AG04450 (cell line): Measurements from ENCODE around the gene TIMD4. TPM values are rescaled to one million over a fixed set of nuclear protein-coding genes. Genes with fewer than 3 reads are reported as not detected.

Experiments
- CTCF ChIA-PET: fragments of 300-600, 350-600 bp; formaldehyde crosslinking; extraction: SDS; loops from one replicate; lab custom pipeline; 2022; ENCODE audit warnings: antibody characterized with exemption, inconsistent platforms; lab: Charles Lee
- POLR2A ChIA-PET: fragments of 350-600 bp; formaldehyde crosslinking; extraction: SDS; loops from one replicate; lab custom pipeline; 2021; ENCODE audit warnings: antibody characterized with exemption, inconsistent platforms; lab: Yijun Ruan, JAX
- DNase-seq: peaks from one replicate; pipeline ENCODE4 v3.0.0-alpha.2; 2011; ENCODE audit warnings: low read depth, low spot score
- H3K27ac ChIP-seq: one replicate; pipeline ENCODE4 v1.5.1; 2012; ENCODE audit warnings: low read depth, low read length, control low read depth
- H3K27me3 ChIP-seq: one replicate; pipeline ENCODE4 v1.6.0; 2012; ENCODE audit warnings: low read length; ENCODE audit not compliant: control insufficient read depth, insufficient read depth
- H3K4me3 ChIP-seq: 2 replicates; pipeline ENCODE4 v1.5.1; 2011; ENCODE audit warnings: mild to moderate bottlenecking, low read depth, low read length, control low read depth
- H3K9me3 ChIP-seq: 2 replicates; pipeline ENCODE4 v1.5.1; 2012; ENCODE audit warnings: low read length; ENCODE audit not compliant: control insufficient read depth, insufficient read depth
- polyA plus RNA-seq: library from polyadenylated mRNA; depleted of rRNA; stranded (reverse); fragments of >200 nt; gene quantifications from 2 replicates; pipeline ENCODE4 v1.2.3, GENCODE V29; 2011
- TF ChIP-seq, protein P1 (sequence below): IDR thresholded peaks from 2 replicates; pipeline ENCODE4 v1.5.1; 2011; ENCODE audit warnings: low read depth, low read length, control low read depth, inconsistent platforms

Gene TIMD4
- polyA plus RNA-seq, 1 experiment: not detected

GRCh38 chr5:156909180-156909579, 53.8 kb downstream of the TIMD4 start:
- TF ChIP-seq, protein P1, sequence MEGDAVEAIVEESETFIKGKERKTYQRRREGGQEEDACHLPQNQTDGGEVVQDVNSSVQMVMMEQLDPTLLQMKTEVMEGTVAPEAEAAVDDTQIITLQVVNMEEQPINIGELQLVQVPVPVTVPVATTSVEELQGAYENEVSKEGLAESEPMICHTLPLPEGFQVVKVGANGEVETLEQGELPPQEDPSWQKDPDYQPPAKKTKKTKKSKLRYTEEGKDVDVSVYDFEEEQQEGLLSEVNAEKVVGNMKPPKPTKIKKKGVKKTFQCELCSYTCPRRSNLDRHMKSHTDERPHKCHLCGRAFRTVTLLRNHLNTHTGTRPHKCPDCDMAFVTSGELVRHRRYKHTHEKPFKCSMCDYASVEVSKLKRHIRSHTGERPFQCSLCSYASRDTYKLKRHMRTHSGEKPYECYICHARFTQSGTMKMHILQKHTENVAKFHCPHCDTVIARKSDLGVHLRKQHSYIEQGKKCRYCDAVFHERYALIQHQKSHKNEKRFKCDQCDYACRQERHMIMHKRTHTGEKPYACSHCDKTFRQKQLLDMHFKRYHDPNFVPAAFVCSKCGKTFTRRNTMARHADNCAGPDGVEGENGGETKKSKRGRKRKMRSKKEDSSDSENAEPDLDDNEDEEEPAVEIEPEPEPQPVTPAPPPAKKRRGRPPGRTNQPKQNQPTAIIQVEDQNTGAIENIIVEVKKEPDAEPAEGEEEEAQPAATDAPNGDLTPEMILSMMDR: no peak
- ChIA-PET POLR2A (no interaction called here), CTCF (no interaction called here)
- Histone ChIP-seq H3K9me3 (peaks cover 11% of the 10 kb centered on the region; the same call in 1 of the 2 replicates), H3K27me3 (no peaks in the 10 kb centered on the region), H3K27ac (no peak overlapping the region), H3K4me3 (no peak overlapping the region)
- DNase-seq: no peak

GRCh38 chr5:156907667-156908066, 55.4 kb downstream of the TIMD4 start:
- no peaks in the 10 kb centered on the region for H3K27me3 ChIP-seq
- POLR2A ChIA-PET: no interaction called here
- peaks cover 5% of the 10 kb centered on the region; the same call in 1 of the 2 replicates for H3K9me3 ChIP-seq
- TF ChIP-seq, protein P1: no peak
- DNase-seq: no peak
- no peak overlapping the region for H3K4me3 ChIP-seq
- no peak overlapping the region for H3K27ac ChIP-seq
- CTCF ChIA-PET: no interaction called here

DNA sequence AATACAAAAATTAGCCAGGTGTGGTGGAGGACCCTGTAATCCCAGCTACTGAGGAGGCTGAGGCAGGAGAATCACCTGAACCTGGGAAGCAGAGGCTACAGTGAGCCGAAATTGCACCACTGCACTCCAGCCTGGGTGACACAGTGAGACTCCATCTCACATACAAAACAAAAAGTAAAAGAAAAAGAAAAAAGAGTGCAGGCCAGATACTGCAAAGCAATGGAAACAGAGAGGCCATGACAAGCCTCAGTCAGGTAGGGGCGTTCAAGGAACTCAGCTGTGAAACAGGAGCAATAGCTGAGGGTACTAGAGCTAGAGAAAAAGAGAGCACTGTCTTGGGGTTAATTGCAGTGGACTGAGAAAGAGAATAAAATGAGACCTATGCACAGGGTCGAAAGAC, 56.2 kb downstream of the TIMD4 start:
- ChIA-PET POLR2A (no interaction called here), CTCF (no interaction called here)
- Histone ChIP-seq H3K27ac (no peak overlapping the region), H3K27me3 (no peaks in the 10 kb centered on the region), H3K9me3 (peaks cover 5% of the 10 kb centered on the region), H3K4me3 (no peak overlapping the region)
- DNase-seq: no peak
- TF ChIP-seq, protein P1: no peak

GRCh38 chr5:156896546-156896945, 66.5 kb downstream of the TIMD4 start:
- CTCF ChIA-PET: no interaction called here

DNA sequence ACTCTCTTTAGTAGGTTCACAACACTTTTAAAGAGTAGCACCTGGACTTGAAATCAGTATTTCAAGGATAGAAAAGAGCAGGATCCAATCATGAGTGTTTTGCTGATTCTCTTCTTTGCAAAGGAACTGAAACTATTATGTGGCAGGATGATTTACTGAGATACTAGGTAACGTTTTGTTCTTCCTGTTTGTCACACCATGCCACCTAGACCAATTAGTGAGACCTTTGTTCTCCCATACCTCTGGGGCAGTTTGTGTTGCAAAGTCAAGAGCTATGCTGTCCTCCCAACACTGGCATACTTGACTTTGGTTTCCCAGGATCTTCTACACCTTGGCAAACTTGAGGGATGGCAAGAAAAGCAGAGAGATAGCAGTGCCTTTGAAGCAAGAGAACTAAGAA, 69.5 kb downstream of the TIMD4 start:
- no peak for DNase-seq
- Histone ChIP-seq H3K9me3 (peaks cover 14% of the 10 kb centered on the region; the same call in 1 of the 2 replicates), H3K27me3 (no peaks in the 10 kb centered on the region), H3K4me3 (no peak overlapping the region), H3K27ac (no peak overlapping the region)
- ChIA-PET POLR2A (no interaction called here), CTCF (no interaction called here)
- TF ChIP-seq, protein P1: no peak

More at GRCh38 chr5:156896546-156896945, 66.5 kb downstream of the TIMD4 start:
- Histone ChIP-seq H3K9me3 (peaks cover 14% of the 10 kb centered on the region; the same call in 1 of the 2 replicates), H3K27me3 (no peaks in the 10 kb centered on the region), H3K27ac (no peak overlapping the region), H3K4me3 (no peak overlapping the region)
- POLR2A ChIA-PET: no interaction called here
- TF ChIP-seq, protein P1: no peak
- DNase-seq: no peak
